Epithelial cell of proximal tubule (primary cell): ENCODE data around the gene NARS2. TPM values are rescaled to one million over a fixed set of nuclear protein-coding genes. Genes with fewer than 3 reads are reported as not detected.

Experiments
- DNase-seq: peaks from one replicate; pipeline ENCODE4 v3.0.0-alpha.2; 2011; ENCODE audit warnings: low read depth
- H3K4me3 ChIP-seq: 2 replicates; pipeline ENCODE4 v1.5.1; 2011; ENCODE audit warnings: low read depth, mild to moderate bottlenecking, low read length
- total RNA-seq: library from RNA; depleted of rRNA; stranded (reverse); fragments of >200 nt; gene quantifications from 2 replicates; pipeline ENCODE4 v1.2.3, GENCODE V29; 2015
- TF ChIP-seq, protein P1 (sequence below): conservative IDR thresholded peaks from 2 replicates; pipeline ENCODE4 v1.5.1; 2012; ENCODE audit warnings: low read depth, mild to moderate bottlenecking, low read length

The NARS2 gene
- total RNA-seq, 1 donor from 2014 or later, result 28.4 TPM

DNA sequence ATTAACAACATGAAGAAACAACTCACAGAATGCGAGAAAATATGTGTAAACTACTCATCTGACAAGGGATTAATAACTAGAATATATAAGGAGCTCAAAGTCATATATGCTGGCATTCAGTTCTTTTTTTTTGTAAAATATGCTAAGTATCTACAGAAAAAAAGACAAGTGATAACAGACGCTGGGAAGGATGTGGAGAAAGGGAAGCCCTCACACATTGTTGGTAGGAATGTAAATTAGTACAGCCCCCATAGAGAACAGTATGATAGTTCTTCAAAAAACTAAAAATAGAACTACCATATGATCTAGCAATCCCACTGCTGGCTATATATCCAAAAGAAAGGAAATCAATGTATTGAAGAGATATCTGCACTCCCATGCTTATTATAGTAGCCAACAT, 170.9 kb downstream of the NARS2 start:
- H3K4me3 ChIP-seq, result no peak overlapping the region
- no peak for DNase-seq
- TF ChIP-seq, protein P1, sequence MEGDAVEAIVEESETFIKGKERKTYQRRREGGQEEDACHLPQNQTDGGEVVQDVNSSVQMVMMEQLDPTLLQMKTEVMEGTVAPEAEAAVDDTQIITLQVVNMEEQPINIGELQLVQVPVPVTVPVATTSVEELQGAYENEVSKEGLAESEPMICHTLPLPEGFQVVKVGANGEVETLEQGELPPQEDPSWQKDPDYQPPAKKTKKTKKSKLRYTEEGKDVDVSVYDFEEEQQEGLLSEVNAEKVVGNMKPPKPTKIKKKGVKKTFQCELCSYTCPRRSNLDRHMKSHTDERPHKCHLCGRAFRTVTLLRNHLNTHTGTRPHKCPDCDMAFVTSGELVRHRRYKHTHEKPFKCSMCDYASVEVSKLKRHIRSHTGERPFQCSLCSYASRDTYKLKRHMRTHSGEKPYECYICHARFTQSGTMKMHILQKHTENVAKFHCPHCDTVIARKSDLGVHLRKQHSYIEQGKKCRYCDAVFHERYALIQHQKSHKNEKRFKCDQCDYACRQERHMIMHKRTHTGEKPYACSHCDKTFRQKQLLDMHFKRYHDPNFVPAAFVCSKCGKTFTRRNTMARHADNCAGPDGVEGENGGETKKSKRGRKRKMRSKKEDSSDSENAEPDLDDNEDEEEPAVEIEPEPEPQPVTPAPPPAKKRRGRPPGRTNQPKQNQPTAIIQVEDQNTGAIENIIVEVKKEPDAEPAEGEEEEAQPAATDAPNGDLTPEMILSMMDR, result no peak

DNA sequence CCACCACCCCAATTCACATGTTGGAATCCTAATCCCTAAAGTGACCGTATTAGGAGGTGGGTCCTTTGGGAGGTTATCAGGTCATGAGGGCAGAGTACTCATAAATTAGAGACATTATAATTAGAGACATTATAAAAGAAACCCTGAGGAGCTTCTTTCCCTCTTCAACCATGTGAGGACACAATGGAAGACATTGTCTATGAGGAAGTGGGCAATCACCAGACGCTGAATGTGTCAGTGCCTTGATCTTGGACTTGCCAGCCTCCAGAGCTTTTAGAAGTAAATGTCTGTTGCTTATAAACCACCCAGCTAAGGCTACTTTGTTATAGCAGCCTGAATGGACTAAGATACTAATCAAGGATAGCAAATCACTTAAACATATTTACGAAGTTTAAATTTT, 171.8 kb downstream of the NARS2 start:
- TF ChIP-seq, protein P1, result no peak
- no peak overlapping the region for H3K4me3 ChIP-seq
- no peak for DNase-seq

DNA sequence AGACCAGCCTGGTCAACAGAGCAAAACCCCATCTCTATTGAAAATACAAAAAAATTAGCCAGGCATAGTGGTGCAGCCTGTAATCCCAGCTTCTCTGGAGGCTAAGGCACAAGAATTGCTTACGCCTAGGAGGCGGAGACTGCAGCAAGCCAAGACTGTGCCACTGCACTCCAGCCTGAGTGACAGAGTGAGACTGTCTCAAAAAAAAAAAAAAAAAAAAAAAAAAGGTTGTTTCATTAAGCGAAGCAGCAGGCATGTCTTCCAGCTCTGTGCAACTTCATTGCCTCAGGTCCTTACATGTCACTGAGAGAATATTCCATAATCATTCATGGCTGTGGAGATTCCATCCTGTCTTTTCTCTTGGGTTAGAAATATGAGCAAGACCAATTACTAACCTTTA, 174.0 kb downstream of the NARS2 start:
- no peak overlapping the region for H3K4me3 ChIP-seq
- no peak for DNase-seq
- TF ChIP-seq, protein P1, result no peak

DNA sequence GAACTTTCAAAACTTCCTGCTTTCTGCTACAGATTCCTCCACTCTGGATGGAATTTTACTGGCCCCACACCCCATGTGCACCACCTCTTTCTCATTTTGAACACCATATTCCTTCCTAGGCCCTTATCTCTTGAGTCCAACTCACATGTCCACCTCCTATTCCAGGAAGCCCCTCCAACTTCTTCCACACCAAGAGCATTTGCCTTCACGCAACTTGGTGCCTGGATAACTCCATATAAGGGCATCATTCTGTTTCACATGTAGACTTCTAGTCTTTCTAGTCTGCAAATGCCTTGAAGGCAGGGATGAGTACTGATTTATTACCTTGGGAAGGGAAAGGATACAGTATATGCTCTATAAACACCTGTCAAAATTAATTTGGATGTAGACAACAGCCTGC, 174.5 kb downstream of the NARS2 start:
- H3K4me3 ChIP-seq, result no peak overlapping the region
- TF ChIP-seq, protein P1, result no peak
- no peak for DNase-seq

DNA sequence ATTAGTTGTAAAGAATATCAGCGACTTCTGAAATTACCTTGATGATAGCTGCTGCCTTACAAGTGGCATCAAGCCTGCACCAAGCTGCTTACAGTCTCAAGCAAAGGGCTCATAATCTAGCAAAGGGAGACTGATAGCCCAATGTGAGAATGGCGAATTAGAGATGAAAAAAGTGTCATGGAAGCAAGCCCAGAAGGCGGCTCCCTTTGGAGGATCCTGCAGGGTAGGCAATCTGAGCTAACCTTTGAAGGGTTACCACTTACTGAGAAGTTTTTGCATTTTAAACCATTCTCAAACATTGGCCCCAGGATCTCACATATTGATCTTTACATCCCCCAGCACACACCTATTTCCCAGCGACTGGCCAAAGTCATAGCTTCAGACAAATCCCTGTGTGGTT, 175.5 kb downstream of the NARS2 start:
- TF ChIP-seq, protein P1, result no peak
- DNase-seq, result no peak
- no peak overlapping the region for H3K4me3 ChIP-seq

DNA sequence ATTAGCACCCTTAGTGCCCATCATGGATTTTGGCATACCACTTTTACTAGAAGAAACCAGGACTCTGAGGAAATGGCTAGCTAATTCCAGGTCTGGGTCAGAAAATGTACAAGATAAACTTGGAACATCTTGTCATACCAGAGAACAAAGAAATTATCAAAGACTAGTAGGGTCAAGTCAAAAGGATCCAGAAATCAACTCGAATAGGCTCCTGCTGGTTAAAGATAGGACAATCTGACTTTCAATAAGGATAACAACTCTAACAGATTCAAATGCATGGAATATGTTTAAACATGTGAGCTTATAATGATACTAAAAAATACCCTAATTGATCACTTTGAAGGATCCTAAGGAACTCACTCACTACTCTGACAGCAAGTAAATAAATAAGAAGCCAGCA, 175.9 kb downstream of the NARS2 start:
- DNase-seq, result no peak
- TF ChIP-seq, protein P1, result no peak
- H3K4me3 ChIP-seq, result no peak overlapping the region

DNA sequence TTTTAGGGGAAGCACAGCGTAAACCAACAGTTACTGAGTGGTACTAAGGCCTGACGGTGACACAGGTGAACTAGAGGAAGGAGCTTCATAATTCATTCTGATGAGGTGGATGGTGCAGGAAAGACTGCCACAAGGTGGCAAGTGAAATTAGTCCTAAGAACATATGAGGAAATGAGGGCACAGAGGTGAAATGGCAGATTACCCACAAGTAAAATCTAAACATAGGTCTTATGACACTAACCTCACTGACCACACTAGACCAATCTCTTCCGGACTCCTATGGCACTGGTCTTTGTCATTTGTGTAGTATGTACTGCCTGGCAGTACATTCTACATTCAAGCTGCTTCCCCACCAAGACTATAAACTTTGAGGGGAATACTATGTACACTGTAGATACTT, 177.3 kb downstream of the NARS2 start:
- TF ChIP-seq, protein P1, result no peak
- no peak overlapping the region for H3K4me3 ChIP-seq
- no peak for DNase-seq
